GM12878 (cell line): ENCODE data around the gene IFT52. TPM values are rescaled to one million over a fixed set of nuclear protein-coding genes. Genes with fewer than 3 reads are reported as not detected.

Experiments
- ATAC-seq: fragments of 200-7000 bp; cut with Tn5 transposase; 3 replicates; pipeline ENCODE4 v1.9.1; 2020; ENCODE audit warnings: mild to moderate bottlenecking, moderate library complexity
- BruUV-seq: library from RNA; stranded (reverse); fragments of 400-500 nt; replicated peaks from 2 replicates; lab custom pipeline; 2021; lab: Mats Ljungman, UMichigan
- CTCF ChIA-PET: fragments of 300-600 bp; sonication (Branson Sonifier 250); formaldehyde crosslinking; extraction: SDS; loops from one replicate; lab custom pipeline; 2021; ENCODE audit warnings: inconsistent platforms; lab: Yijun Ruan, JAX
- POLR2A ChIA-PET: fragments of 350-600 bp; formaldehyde crosslinking; extraction: SDS; loops from one replicate; lab custom pipeline; 2021; ENCODE audit warnings: inconsistent platforms; lab: Charles Lee
- RAD21 ChIA-PET: fragments of 300-600 bp; sonication (Branson Sonifier 250); formaldehyde crosslinking; loops from one replicate; lab custom pipeline; 2023; ENCODE audit warnings: antibody characterized with exemption; ENCODE audit not compliant: unreplicated experiment; lab: Charles Lee
- SMC1A ChIA-PET: fragments of 300-600 bp; sonication (Branson Sonifier 250); formaldehyde crosslinking; loops from one replicate; lab custom pipeline; 2023; ENCODE audit not compliant: unreplicated experiment, uncharacterized antibody; lab: Charles Lee
- DNase-seq: peaks from one replicate; pipeline ENCODE4 v3.0.0-alpha.2; 2011; ENCODE audit warnings: low read depth, low spot score
- FAIRE-seq: peaks from 3 replicates; lab custom pipeline; 2011; peaks lifted over from hg19 to GRCh38; lab: Jason Lieb, UNC
- H2AFZ ChIP-seq: 2 replicates; pipeline ENCODE4 v1.6.0; 2011; ENCODE audit warnings: low read depth, low read length, control low read depth; ENCODE audit not compliant: control insufficient read depth
- H3K27ac ChIP-seq: 2 replicates; pipeline ENCODE4 v1.5.1; 2011; ENCODE audit warnings: control low read depth; ENCODE audit not compliant: control insufficient read depth, insufficient read depth
- H3K27me3 ChIP-seq, 2 experiments: replicated peaks in 1 of 2; 2 replicates each; pipeline versions ENCODE4 v1.6.0 to v1.6.1; 2011; ENCODE audit warnings: low read length in 1 of 2; ENCODE audit not compliant: control insufficient read depth in 2 of 2, insufficient read depth in 2 of 2
- H3K36me3 ChIP-seq, 2 experiments: 2 replicates each; pipeline ENCODE4 v1.5.1; 2011; ENCODE audit warnings: low read length in 1 of 2; ENCODE audit not compliant: control insufficient read depth in 2 of 2, insufficient read depth in 2 of 2
- H3K4me1 ChIP-seq: 2 replicates; pipeline ENCODE4 v1.6.1; 2011; ENCODE audit warnings: mild to moderate bottlenecking, low read length, moderate library complexity, mixed read lengths; ENCODE audit not compliant: control insufficient read depth, insufficient read depth
- H3K4me2 ChIP-seq: 2 replicates; pipeline ENCODE4 v1.6.0; 2011; ENCODE audit warnings: control low read depth; ENCODE audit not compliant: control insufficient read depth, insufficient read depth
- H3K4me3 ChIP-seq: fragments of 200-600 bp; sonication (generic); 2 replicates; pipeline ENCODE4 v1.5.1; 2016
- H3K79me2 ChIP-seq: 2 replicates; pipeline ENCODE4 v1.6.0; 2011; ENCODE audit warnings: low read length; ENCODE audit not compliant: control insufficient read depth, insufficient read depth
- H3K9ac ChIP-seq: 2 replicates; pipeline ENCODE4 v1.8.0; 2011; ENCODE audit warnings: low read length, control low read depth, mixed read lengths; ENCODE audit not compliant: control insufficient read depth, insufficient read depth
- H3K9me3 ChIP-seq: replicated peaks from 3 replicates; pipeline ENCODE4 v1.5.1; 2011; ENCODE audit warnings: mild to moderate bottlenecking, low read length; ENCODE audit not compliant: control insufficient read depth, insufficient read depth
- H4K20me1 ChIP-seq: 2 replicates; pipeline ENCODE4 v1.6.0; 2011; ENCODE audit not compliant: control insufficient read depth, insufficient read depth
- ASH2L ChIP-seq: fragments of 300-600, 200-600 bp; sonication (generic); IDR thresholded peaks from 2 replicates; pipeline ENCODE4 v1.6.1; 2017; ENCODE audit warnings: low read depth, mild to moderate bottlenecking, borderline replicate concordance
- EGR1 ChIP-seq, 2 experiments: IDR thresholded peaks; 1 replicate in 1 of 2; 2 replicates in 1 of 2; pipeline ENCODE4 v1.6.1; 2011 to 2012; ENCODE audit warnings: low read depth in 2 of 2, low read length in 2 of 2, borderline replicate concordance in 1 of 2, mild to moderate bottlenecking in 1 of 2, moderate library complexity in 1 of 2
- IRF4 ChIP-seq: IDR thresholded peaks from 2 replicates; pipeline ENCODE4 v1.6.1; 2011; ENCODE audit warnings: low read depth, low read length
- MYC ChIP-seq: IDR thresholded peaks from 2 replicates; pipeline ENCODE4 v1.6.1; 2011; ENCODE audit warnings: mild to moderate bottlenecking, low read length, moderate library complexity, inconsistent platforms; ENCODE audit not compliant: insufficient read depth, insufficient replicate concordance, insufficient read length, severe bottlenecking
- PML ChIP-seq: IDR thresholded peaks from 2 replicates; pipeline ENCODE4 v1.6.1; 2012; ENCODE audit warnings: low read length, inconsistent platforms
- RELA ChIP-seq: fragments of 450-650 bp; IDR thresholded peaks from 2 replicates; pipeline ENCODE4 v1.8.0; 2014; ENCODE audit warnings: borderline replicate concordance; ENCODE audit not compliant: partially characterized antibody
- SPI1 ChIP-seq: IDR thresholded peaks from 2 replicates; pipeline ENCODE4 v1.6.1; 2011; ENCODE audit warnings: low read depth, mild to moderate bottlenecking, low read length, moderate library complexity, borderline replicate concordance; ENCODE audit not compliant: insufficient read depth
- SUZ12 ChIP-seq: fragments of 200-600 bp; sonication (generic); IDR thresholded peaks from one replicate; pipeline ENCODE4 v1.6.1; 2018; ENCODE audit warnings: antibody characterized with exemption, mild to moderate bottlenecking; ENCODE audit not compliant: unreplicated experiment
- ZNF217 ChIP-seq: fragments of 450-650 bp; IDR thresholded peaks from 2 replicates; pipeline ENCODE4 v1.6.1; 2017; ENCODE audit warnings: antibody characterized with exemption, mild to moderate bottlenecking
- ZSCAN29 ChIP-seq: fragments of 450-650 bp; IDR thresholded peaks from 2 replicates; pipeline ENCODE4 v1.6.1; 2017; ENCODE audit warnings: mild to moderate bottlenecking, moderate library complexity
- WGBS: methylation state at CpG from one replicate; pipeline ENCODE4 v1.1.6; 2016; ENCODE audit warnings: low lambda C conversion rate; ENCODE audit not compliant: insufficient replicate concordance, insufficient coverage; ENCODE audit errors: missing lambda C conversion rate; 5-methylcytosine and 5-hydroxymethylcytosine counted together
- in situ Hi-C: fragments of 300-500 bp; cut with MboI; formaldehyde crosslinking; loops from 9 replicates; pipeline ENCODE4 v1.14.3; 2018; ENCODE audit warnings: mixed read lengths
- intact Hi-C: fragments of 100-400 bp; cut with micrococcal nuclease; formaldehyde crosslinking; loops from one replicate; pipeline ENCODE4 v1.14.2; 2022; ENCODE audit not compliant: unreplicated experiment
- polyA plus RNA-seq, 11 experiments: library from polyadenylated mRNA; depleted of rRNA in 4 of 11; unstranded in 6 of 11; stranded (reverse) in 5 of 11; fragments of >200 nt; fragmentation: Nextera tagmentation in 4 of 11; fragmentation: Illumina TruSeq in 1 of 11; extraction: Ambion mirVana in 4 of 11; extraction: Trizol in 1 of 11; gene quantifications; 1 replicate in 1 of 11; 2 replicates in 10 of 11; pipeline versions ENCODE4 v1.2.1 to v1.2.3, GENCODE V29; 2011 to 2016; ENCODE audit warnings: inconsistent platforms in 2 of 11, missing spikeins in 2 of 11, low read depth in 1 of 11
- total RNA-seq, 4 experiments: library from RNA; depleted of rRNA in 3 of 4; stranded (reverse); fragments of >200 nt in 3 of 4; fragmentation: Illumina TruSeq in 1 of 4; extraction: Trizol in 1 of 4; gene quantifications; 2 replicates each; pipeline versions ENCODE4 v1.2.1 to v1.2.3, GENCODE V29; 2013 to 2021
- TF ChIP-seq, protein P1 (sequence below): IDR thresholded peaks from 2 replicates; pipeline ENCODE4 v1.6.1; 2012; ENCODE audit warnings: low read depth, low read length, improper control_type of control experiment
- TF ChIP-seq, protein P2 (sequence below): fragments of 450-650 bp; formaldehyde crosslinking; IDR thresholded peaks from 2 replicates; pipeline ENCODE4 v1.4.0; 2020; ENCODE audit warnings: mild to moderate bottlenecking, moderate library complexity

The IFT52 gene
- total and polyA plus RNA-seq, 10 of the 15 experiments (the other 5 are each of a cell fraction or from before 2014, with no cell fraction given): 18.1 to 30.5 (median 26.0) TPM

DNA sequence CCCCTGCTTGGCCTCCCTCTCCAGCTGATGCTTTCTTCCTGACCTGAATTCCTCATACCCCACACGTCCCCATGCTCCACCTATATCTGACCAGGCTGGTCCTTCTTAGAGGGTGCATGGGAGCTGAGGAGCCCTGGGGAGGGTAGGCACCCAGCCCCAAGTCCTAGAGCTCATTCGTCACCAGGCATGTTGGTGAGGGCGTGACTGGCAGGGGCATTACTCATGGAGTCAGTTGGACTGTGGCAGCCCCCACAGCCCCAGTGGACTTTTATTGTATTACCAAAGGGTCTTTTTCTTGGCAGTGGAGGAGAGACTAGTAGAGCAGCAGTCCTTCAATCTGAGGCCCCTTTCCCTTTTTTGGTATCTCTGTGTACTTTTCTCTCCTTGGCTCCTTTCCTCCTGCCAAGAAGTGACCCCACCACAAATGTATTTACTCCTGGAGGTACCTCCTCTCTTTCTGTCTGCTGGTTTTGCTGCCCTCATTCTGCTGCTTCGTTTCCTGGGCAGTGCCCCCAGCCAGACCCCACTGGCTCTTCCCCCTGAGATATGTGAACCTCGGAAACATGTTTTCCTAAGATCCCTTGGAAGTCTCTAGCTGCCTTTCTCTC is 42.4 kb upstream of the IFT52 start:
- ChIA-PET POLR2A (no interaction called here), CTCF (interaction anchor here (0.7 to 1.7 kb wide), 2 partner anchors 10 to 169 kb away, joined by 3 to 7 read pairs; no protein-coding TSS in a partner anchor), SMC1A (no interaction called here), RAD21 (no interaction called here)
- H2AFZ ChIP-seq: no peak overlapping the region
- FAIRE-seq (no peak), ATAC-seq (no peak), DNase-seq (no peak)
- no peaks in the 10 kb centered on the region for H3K27me3 ChIP-seq
- BruUV-seq: no TSS peak
- H3K4me3 ChIP-seq: no peak overlapping the region
- H3K4me1 ChIP-seq: no peaks in the 10 kb centered on the region
- TF ChIP-seq EGR1 (IDR thresholded peaks at IDR 0.05; ENCODE audit: borderline replicate concordance in 1 of 2, low read depth in 2 of 2, low read length in 2 of 2) (no peak), IRF4 (no peak)
- no peak overlapping the region for H3K4me2 ChIP-seq
- H3K9ac ChIP-seq: no peak overlapping the region
- in situ Hi-C loops (no loop called here), intact Hi-C loops (no loop called here)
- WGBS: 46% methylated on average over 5 of the region's 5 CpGs
- H3K9me3 ChIP-seq: no peaks in the 10 kb centered on the region
- no peaks in the 10 kb centered on the region for H3K79me2 ChIP-seq
- H3K27ac ChIP-seq: no peak overlapping the region
- no peaks in the 10 kb centered on the region for H4K20me1 ChIP-seq
- H3K36me3 ChIP-seq: no peaks in the 10 kb centered on the region

DNA sequence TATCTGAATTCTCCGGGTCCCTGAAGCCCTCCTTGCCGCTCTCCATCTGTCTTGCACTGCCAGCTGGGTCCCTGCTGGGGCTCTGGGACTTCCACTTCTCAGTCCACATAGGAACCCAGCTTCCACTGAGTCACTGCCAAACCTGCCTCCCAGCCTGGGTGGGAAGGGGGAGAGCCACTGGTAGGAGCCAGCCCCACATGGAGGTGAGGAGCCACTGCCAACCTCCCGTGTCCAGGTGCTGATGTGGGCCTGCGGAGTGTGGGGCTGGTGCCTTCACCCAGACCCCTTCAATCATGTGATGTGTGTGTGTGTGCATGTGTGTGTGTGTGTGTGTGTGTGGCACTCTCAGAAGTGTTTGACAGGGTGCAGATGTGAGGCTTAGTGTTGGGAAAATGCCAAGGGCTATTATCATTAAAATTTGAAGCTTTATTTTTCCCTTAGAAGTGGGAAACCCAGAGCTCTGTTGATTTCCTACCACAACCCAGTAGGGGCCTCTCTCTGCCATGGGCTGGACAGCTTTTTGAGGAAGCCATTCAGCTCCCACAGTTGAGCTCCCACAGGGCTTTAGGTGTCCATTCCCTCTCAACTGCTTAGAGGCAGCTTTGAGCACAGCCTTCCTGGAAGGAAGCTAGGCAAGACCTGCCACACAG is 41.2 kb upstream of the IFT52 start:
- RAD21 ChIA-PET: interaction anchor here (0.7 kb wide), 1 partner anchor 422 kb away, joined by 3 read pairs; no protein-coding TSS in a partner anchor
- CTCF ChIA-PET: interaction anchor here (1.0 to 1.7 kb wide), 2 partner anchors 11 to 139 kb away, joined by 4 to 7 read pairs; no protein-coding TSS in a partner anchor
- no peak overlapping the region for H3K9ac ChIP-seq
- no peaks in the 10 kb centered on the region for H3K9me3 ChIP-seq
- no peak overlapping the region for H2AFZ ChIP-seq
- H3K4me2 ChIP-seq: no peak overlapping the region
- H3K4me3 ChIP-seq: no peak overlapping the region
- H3K36me3 ChIP-seq: no peaks in the 10 kb centered on the region
- DNase-seq (no peak), FAIRE-seq (no peak), ATAC-seq (no peak)
- SMC1A ChIA-PET: no interaction called here
- no peak overlapping the region for H3K27ac ChIP-seq
- H3K4me1 ChIP-seq: no peaks in the 10 kb centered on the region
- POLR2A ChIA-PET: no interaction called here
- H3K79me2 ChIP-seq: no peaks in the 10 kb centered on the region
- 68% methylated on average over 4 of the region's 4 CpGs for WGBS
- H3K27me3 ChIP-seq: no peaks in the 10 kb centered on the region
- no TSS peak for BruUV-seq
- in situ Hi-C loops: no loop called here
- H4K20me1 ChIP-seq: no peaks in the 10 kb centered on the region
- intact Hi-C loops: no loop called here
- TF ChIP-seq, protein P1, sequence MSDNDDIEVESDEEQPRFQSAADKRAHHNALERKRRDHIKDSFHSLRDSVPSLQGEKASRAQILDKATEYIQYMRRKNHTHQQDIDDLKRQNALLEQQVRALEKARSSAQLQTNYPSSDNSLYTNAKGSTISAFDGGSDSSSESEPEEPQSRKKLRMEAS: no peak
- TF ChIP-seq RELA: no peak
- TF ChIP-seq PML: no peak
- no peak for TF ChIP-seq SPI1
- no peak for TF ChIP-seq ZNF217
- no peak for TF ChIP-seq ASH2L
- TF ChIP-seq MYC: no peak
- TF ChIP-seq EGR1 (IDR thresholded peaks at IDR 0.05; ENCODE audit: borderline replicate concordance in 1 of 2, low read depth in 2 of 2, low read length in 2 of 2): no peak
- TF ChIP-seq SUZ12: no peak
- TF ChIP-seq ZSCAN29: no peak
- TF ChIP-seq, protein P2, sequence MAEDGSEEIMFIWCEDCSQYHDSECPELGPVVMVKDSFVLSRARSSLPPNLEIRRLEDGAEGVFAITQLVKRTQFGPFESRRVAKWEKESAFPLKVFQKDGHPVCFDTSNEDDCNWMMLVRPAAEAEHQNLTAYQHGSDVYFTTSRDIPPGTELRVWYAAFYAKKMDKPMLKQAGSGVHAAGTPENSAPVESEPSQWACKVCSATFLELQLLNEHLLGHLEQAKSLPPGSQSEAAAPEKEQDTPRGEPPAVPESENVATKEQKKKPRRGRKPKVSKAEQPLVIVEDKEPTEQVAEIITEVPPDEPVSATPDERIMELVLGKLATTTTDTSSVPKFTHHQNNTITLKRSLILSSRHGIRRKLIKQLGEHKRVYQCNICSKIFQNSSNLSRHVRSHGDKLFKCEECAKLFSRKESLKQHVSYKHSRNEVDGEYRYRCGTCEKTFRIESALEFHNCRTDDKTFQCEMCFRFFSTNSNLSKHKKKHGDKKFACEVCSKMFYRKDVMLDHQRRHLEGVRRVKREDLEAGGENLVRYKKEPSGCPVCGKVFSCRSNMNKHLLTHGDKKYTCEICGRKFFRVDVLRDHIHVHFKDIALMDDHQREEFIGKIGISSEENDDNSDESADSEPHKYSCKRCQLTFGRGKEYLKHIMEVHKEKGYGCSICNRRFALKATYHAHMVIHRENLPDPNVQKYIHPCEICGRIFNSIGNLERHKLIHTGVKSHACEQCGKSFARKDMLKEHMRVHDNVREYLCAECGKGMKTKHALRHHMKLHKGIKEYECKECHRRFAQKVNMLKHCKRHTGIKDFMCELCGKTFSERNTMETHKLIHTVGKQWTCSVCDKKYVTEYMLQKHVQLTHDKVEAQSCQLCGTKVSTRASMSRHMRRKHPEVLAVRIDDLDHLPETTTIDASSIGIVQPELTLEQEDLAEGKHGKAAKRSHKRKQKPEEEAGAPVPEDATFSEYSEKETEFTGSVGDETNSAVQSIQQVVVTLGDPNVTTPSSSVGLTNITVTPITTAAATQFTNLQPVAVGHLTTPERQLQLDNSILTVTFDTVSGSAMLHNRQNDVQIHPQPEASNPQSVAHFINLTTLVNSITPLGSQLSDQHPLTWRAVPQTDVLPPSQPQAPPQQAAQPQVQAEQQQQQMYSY: no peak
